HepG2 (cell line): Measurements from ENCODE around the gene WDR41.

ENCODE experiments used
- BRCA1 ChIP-seq: sonication (generic); formaldehyde crosslinking; IDR thresholded peaks from 2 replicates; pipeline ENCODE4 v1.4.0; 2020; ENCODE audit warnings: missing genetic modification reagents
- CEBPB ChIP-seq: IDR thresholded peaks from 2 replicates; pipeline ENCODE4 v1.6.1; 2011; ENCODE audit warnings: low read depth, low read length, improper control_type of control experiment, borderline replicate concordance
- CHCHD3 ChIP-seq: sonication (generic); formaldehyde crosslinking; IDR thresholded peaks from 2 replicates; pipeline ENCODE4 v1.8.0; 2022; ENCODE audit warnings: mild to moderate bottlenecking, missing genetic modification reagents, moderate library complexity
- GABPB1 ChIP-seq: IDR thresholded peaks from 2 replicates; pipeline ENCODE4 v1.6.1; 2016; ENCODE audit warnings: mild to moderate bottlenecking, missing genetic modification reagents, moderate library complexity, missing compliant biosample characterization
- TAF1 ChIP-seq: sonication (generic); formaldehyde crosslinking; IDR thresholded peaks from 2 replicates; pipeline ENCODE4 v1.4.0; 2020; ENCODE audit warnings: missing genetic modification reagents
- ZNF780A ChIP-seq: sonication (generic); formaldehyde crosslinking; IDR thresholded peaks from 2 replicates; pipeline ENCODE4 v1.8.0; 2022; ENCODE audit warnings: mild to moderate bottlenecking, missing genetic modification reagents, moderate library complexity
- TF ChIP-seq, protein P1 (sequence below): sonication (generic); formaldehyde crosslinking; IDR thresholded peaks from 2 replicates; pipeline ENCODE4 v1.9.0; 2022; ENCODE audit warnings: missing genetic modification reagents, mild to moderate bottlenecking, borderline replicate concordance
- TF ChIP-seq, protein P2 (sequence below): sonication (generic); formaldehyde crosslinking; conservative IDR thresholded peaks from 2 replicates; pipeline ENCODE4 v1.8.1; 2023; ENCODE audit warnings: missing genetic modification reagents
- TF ChIP-seq, protein P3 (sequence below): sonication (generic); formaldehyde crosslinking; IDR thresholded peaks from 2 replicates; pipeline ENCODE4 v1.4.0; 2020; ENCODE audit warnings: missing genetic modification reagents, low read depth, mild to moderate bottlenecking, borderline replicate concordance

DNA sequence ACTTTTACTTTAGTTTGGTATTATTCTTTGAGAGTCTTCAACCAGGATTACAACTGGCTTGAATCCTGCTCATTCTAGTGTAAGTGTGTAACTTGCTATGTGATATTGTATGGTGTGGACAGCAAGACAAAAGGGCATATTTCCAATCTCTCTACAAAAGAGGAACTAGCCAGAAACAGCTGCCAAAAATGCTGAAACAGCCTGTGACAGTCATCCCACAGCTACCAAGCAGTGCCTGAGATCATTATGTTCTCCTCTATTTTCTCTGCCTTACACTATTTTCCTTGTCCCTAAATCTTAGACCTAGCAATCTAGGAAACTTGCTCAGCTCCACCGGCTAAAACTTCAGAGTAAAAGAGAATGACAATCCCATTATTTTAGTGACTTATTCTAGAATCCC, 42.8 kb downstream of the WDR41 start:
- TF ChIP-seq CEBPB (no peak), CHCHD3 (CRISPR knock-in tag) (no peak), TAF1 (CRISPR knock-in tag) (no peak), BRCA1 (CRISPR knock-in tag) (no peak), GABPB1 (CRISPR knock-in tag) (no peak), ZNF780A (CRISPR knock-in tag) (no peak)
- TF ChIP-seq, protein P1, sequence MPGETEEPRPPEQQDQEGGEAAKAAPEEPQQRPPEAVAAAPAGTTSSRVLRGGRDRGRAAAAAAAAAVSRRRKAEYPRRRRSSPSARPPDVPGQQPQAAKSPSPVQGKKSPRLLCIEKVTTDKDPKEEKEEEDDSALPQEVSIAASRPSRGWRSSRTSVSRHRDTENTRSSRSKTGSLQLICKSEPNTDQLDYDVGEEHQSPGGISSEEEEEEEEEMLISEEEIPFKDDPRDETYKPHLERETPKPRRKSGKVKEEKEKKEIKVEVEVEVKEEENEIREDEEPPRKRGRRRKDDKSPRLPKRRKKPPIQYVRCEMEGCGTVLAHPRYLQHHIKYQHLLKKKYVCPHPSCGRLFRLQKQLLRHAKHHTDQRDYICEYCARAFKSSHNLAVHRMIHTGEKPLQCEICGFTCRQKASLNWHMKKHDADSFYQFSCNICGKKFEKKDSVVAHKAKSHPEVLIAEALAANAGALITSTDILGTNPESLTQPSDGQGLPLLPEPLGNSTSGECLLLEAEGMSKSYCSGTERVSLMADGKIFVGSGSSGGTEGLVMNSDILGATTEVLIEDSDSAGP (CRISPR knock-in tag) = no peak
- TF ChIP-seq, protein P2, sequence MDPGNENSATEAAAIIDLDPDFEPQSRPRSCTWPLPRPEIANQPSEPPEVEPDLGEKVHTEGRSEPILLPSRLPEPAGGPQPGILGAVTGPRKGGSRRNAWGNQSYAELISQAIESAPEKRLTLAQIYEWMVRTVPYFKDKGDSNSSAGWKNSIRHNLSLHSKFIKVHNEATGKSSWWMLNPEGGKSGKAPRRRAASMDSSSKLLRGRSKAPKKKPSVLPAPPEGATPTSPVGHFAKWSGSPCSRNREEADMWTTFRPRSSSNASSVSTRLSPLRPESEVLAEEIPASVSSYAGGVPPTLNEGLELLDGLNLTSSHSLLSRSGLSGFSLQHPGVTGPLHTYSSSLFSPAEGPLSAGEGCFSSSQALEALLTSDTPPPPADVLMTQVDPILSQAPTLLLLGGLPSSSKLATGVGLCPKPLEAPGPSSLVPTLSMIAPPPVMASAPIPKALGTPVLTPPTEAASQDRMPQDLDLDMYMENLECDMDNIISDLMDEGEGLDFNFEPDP = no peak
- TF ChIP-seq, protein P3, sequence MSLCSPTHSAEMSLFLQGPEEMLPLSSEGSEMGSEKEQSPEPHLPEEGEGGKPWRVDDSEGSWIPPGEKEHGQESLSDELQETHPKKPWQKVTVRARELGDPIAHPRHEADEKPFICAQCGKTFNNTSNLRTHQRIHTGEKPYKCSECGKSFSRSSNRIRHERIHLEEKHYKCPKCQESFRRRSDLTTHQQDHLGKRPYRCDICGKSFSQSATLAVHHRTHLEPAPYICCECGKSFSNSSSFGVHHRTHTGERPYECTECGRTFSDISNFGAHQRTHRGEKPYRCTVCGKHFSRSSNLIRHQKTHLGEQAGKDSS (CRISPR knock-in tag) = no peak
